Measurements from ENCODE around the gene FANCG. TPM values are rescaled to one million over a fixed set of nuclear protein-coding genes. Genes with fewer than 3 reads are reported as not detected.

FANCG gene
- total RNA-seq, result 11.6 and 44.1 TPM in 2 replicates

GRCh38 chr9:35079426-35080341, at the start of gene FANCG:
Gene FANCG (minus strand): TSS chr9:35079942. CDS start chr9:35079524, 418 bp downstream.

GRCh38 chr9:35115680-35116538, 36.2 kb upstream of the FANCG start, which contains the start of gene ATOSB:
Gene ATOSB (minus strand): TSS chr9:35115862. CDS start chr9:35108274, 7,588 bp downstream.

GRCh38 chr9:35102769-35103659, 23.3 kb upstream of the FANCG start, which contains the start of gene STOML2:
Gene STOML2 (minus strand): TSS chr9:35103131. CDS start chr9:35103094, 37 bp downstream.

GRCh38 chr9:35096035-35096849, 16.5 kb upstream of the FANCG start, which contains the start of gene PIGO:
Gene PIGO (minus strand): TSS chr9:35096591. CDS start chr9:35095565, 1,026 bp downstream.

GRCh38 chr9:35072461-35073278, 7.1 kb downstream of the FANCG start, which contains the start of gene VCP:
Gene VCP (minus strand): TSS chr9:35072625. CDS start chr9:35072353, 272 bp downstream.

Other genes with a start within 250 kb of the FANCG start
- 0.28 TPM in 1 of 2 replicates, not detected in the other for gene PHF24, start 121.7 kb downstream of the FANCG start, total RNA-seq
- gene DNAJB5, start 90.2 kb downstream of the FANCG start, total RNA-seq, result 8.2 and 10.7 TPM in 2 replicates
- gene VCP, start 7.3 kb downstream of the FANCG start, total RNA-seq, result 302 and 466 TPM in 2 replicates
- 11.6 and 11.7 TPM in 2 replicates for gene PIGO, start 16.6 kb upstream of the FANCG start, total RNA-seq
- 144 and 332 TPM in 2 replicates for gene STOML2, start 23.2 kb upstream of the FANCG start, total RNA-seq
- 25.4 and 26.8 TPM in 2 replicates for gene ATOSB, start 35.9 kb upstream of the FANCG start, total RNA-seq
- 29.6 and 30.3 TPM in 2 replicates for gene UNC13B, start 82.1 kb upstream of the FANCG start, total RNA-seq

Measured in regular cardiac myocyte (primary cell).